ENCODE data around the gene KCNK7. TPM values are rescaled to one million over a fixed set of nuclear protein-coding genes. Genes with fewer than 3 reads are reported as not detected.

The KCNK7 gene
- total and polyA plus RNA-seq, 2 experiments from 2014 or later: 0.60 TPM; not detected in 1

- Mint-ChIP-seq H3K27me3 (ENCODE audit: insufficient read depth, low read depth, poor library complexity) (peaks cover 9% of the 10 kb centered on the region), H3K4me1 (no peaks in the 10 kb centered on the region; the same call in 2 of the 3 replicates), H3K4me3 (no peak overlapping the region), H3K36me3 (ENCODE audit: low read depth) (peaks cover 42% of the 10 kb centered on the region), H3K27ac (no peak overlapping the region), H3K9me3 (no peaks in the 10 kb centered on the region)
- DNase-seq (ENCODE audit: low spot score) (no peak), ATAC-seq (no peak)
- H3K9me2 ChIP-seq (ENCODE audit: insufficient read depth): no peaks in the 10 kb centered on the region
- H3F3A ChIP-seq (replicated peaks; ENCODE audit: low read depth): no peaks in the 10 kb centered on the region; the same call in 1 of the 2 replicates
- H3K4me2 ChIP-seq: no peak overlapping the region
- H3K79me2 ChIP-seq (replicated peaks; ENCODE audit: insufficient read depth): no peaks in the 10 kb centered on the region
- H3K27me3 ChIP-seq (ENCODE audit: insufficient read depth): no peaks in the 10 kb centered on the region
- no peaks in the 10 kb centered on the region; the same call in 1 of the 2 replicates for H4K20me1 ChIP-seq (replicated peaks; ENCODE audit: insufficient read depth)
- TF ChIP-seq REST (IDR thresholded peaks at IDR 0.05; ENCODE audit: unreplicated experiment) (no peak), CREB1 (CRISPR knock-in tag; IDR thresholded peaks at IDR 0.05; ENCODE audit: low read depth) (no peak), ZNF331 (CRISPR knock-in tag; IDR thresholded peaks at IDR 0.05; ENCODE audit: low read depth) (no peak), EZH2phosphoT487 (IDR thresholded peaks at IDR 0.05; ENCODE audit: unreplicated experiment) (no peak), EZH2 (IDR thresholded peaks at IDR 0.05; ENCODE audit: low read depth, unreplicated experiment) (no peak), NANOG (IDR thresholded peaks at IDR 0.05; ENCODE audit: borderline replicate concordance) (no peak), ZNF114 (CRISPR knock-in tag; IDR thresholded peaks at IDR 0.05) (no peak), JUNB (IDR thresholded peaks at IDR 0.05; ENCODE audit: unreplicated experiment) (no peak), ZNF462 (CRISPR knock-in tag; IDR thresholded peaks at IDR 0.05) (no peak), STAT1 (IDR thresholded peaks at IDR 0.05; ENCODE audit: unreplicated experiment) (no peak), POLR2AphosphoS5 (IDR thresholded peaks at IDR 0.05; ENCODE audit: low read depth) (no peak), CTCF (conservative IDR thresholded peaks at IDR 0.05; ENCODE audit: low read depth in 2 of 2) (no peak), ETS1 (IDR thresholded peaks at IDR 0.05) (no peak)
- peaks cover 12% of the 10 kb centered on the region for H3K36me3 ChIP-seq (ENCODE audit: insufficient read depth)
- no peak overlapping the region for H3K4me3 ChIP-seq
- H3K4me1 ChIP-seq (ENCODE audit: insufficient read depth): no peaks in the 10 kb centered on the region
- no peak overlapping the region for H2AFZ ChIP-seq
- no peak overlapping the region for H3K27ac ChIP-seq (ENCODE audit: low read depth)
These were observed 34.6 kb upstream of the KCNK7 start for GRCh38 chr11:65630215-65630614.

Data from GM23338 (cell line).